GM12864 (cell line): ENCODE results near the gene ARHGAP11A.

Experiments
- DNase-seq: peaks from one replicate; pipeline ENCODE4 v3.0.0-alpha.2; 2011; ENCODE audit warnings: low read depth
- H3K4me3 ChIP-seq: 2 replicates; pipeline ENCODE4 v1.5.1; 2011; ENCODE audit warnings: mild to moderate bottlenecking, low read depth, low read length, control low read depth
- CTCF ChIP-seq: IDR thresholded peaks from 2 replicates; pipeline ENCODE4 v1.5.1; 2011; ENCODE audit warnings: low read depth, mild to moderate bottlenecking, moderate library complexity, low read length, control low read depth, inconsistent platforms; ENCODE audit errors: missing control alignments

Gene ARHGAP11A

DNA sequence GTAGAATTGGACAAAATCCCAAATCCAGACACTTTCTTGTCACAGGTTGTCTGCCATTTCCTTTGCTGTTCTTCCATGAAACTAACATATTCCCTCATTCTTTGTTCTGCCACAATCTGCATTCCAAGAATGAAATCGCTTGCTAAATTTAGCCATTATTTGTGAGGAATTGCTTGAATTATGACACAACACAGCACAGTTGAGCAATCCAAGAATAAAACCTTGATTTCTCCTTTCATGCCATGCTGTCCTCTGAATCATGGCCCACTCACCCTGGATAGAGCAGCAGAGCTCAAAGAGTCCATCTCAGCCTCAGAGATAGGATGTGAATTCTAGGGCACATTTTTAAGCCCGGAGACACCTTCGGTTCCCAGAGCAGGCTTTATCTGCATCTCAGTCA is 67.3 kb downstream of the ARHGAP11A start:
- no peak for TF ChIP-seq CTCF
- H3K4me3 ChIP-seq = no peak overlapping the region
- no peak for DNase-seq

- no peak for DNase-seq
- H3K4me3 ChIP-seq = no peak overlapping the region
- no peak for TF ChIP-seq CTCF
Observed at GRCh38 chr15:32682977-32683630, 67.8 kb downstream of the ARHGAP11A start.

GRCh38 chr15:32683906-32684584 is 68.7 kb downstream of the ARHGAP11A start:
- no peak for DNase-seq

DNA sequence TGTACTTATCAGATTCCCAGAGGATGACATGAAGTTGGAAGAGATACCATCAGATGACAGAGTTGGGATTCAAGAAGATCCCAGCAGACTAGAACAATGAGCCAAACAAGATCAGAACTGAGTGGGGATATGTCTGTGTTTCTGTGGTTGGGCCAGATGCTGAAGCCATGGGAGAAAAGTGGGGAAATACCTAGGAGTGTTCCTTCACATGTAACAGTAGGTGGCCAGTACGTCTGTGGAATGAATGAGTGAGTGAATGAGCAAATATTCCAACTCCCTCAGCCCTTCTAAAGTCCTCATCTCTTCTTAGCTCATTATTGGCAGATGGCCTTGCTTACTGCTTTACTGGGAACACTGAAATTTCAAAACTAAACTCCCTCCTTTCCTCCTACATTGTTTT is 70.3 kb downstream of the ARHGAP11A start:
- TF ChIP-seq CTCF = no peak
- H3K4me3 ChIP-seq = no peak overlapping the region
- DNase-seq = no peak

More at GRCh38 chr15:32683906-32684584, 68.7 kb downstream of the ARHGAP11A start:
- H3K4me3 ChIP-seq = no peak overlapping the region
- no peak for TF ChIP-seq CTCF

- no peak for TF ChIP-seq CTCF
- no peak overlapping the region for H3K4me3 ChIP-seq
- no peak for DNase-seq
Observed at GRCh38 chr15:32687556-32687955, 72.3 kb downstream of the ARHGAP11A start.

- no peak overlapping the region for H3K4me3 ChIP-seq
- no peak for TF ChIP-seq CTCF
- no peak for DNase-seq
Observed at GRCh38 chr15:32688151-32688639, 72.9 kb downstream of the ARHGAP11A start.
